Hindlimb muscle (tissue), 1 donor: Measurements from ENCODE around the gene GPR162. TPM values are rescaled to one million over a fixed set of nuclear protein-coding genes. Genes with fewer than 3 reads are reported as not detected.

ENCODE experiments used
- DNase-seq: peaks from one replicate; pipeline ENCODE4 v3.0.0-alpha.2; 2013
- polyA plus RNA-seq: library from polyadenylated mRNA; unstranded; fragments of 120-200 nt; gene quantifications from one replicate; pipeline ENCODE4 v1.2.1, GENCODE V29; 2013; ENCODE audit not compliant: insufficient read length

GPR162 gene
- polyA plus RNA-seq, 1 donor: 17.6 TPM

- DNase-seq: no peak
Measured at GRCh38 chr12:6839482-6840201, 18.0 kb downstream of the GPR162 start.

GRCh38 chr12:6840330-6840729, 18.7 kb downstream of the GPR162 start:
- no peak for DNase-seq

GRCh38 chr12:6840761-6841515, 19.3 kb downstream of the GPR162 start, which contains the start of gene GNB3:
GNB3 (plus strand) TSS chr12:6840925; CDS start chr12:6841288, 363 bp downstream.
- DNase-seq: no peak

GRCh38 chr12:6842075-6842474, 20.5 kb downstream of the GPR162 start:
- no peak for DNase-seq

GRCh38 chr12:6843118-6843902, 21.7 kb downstream of the GPR162 start:
- DNase-seq: no peak

- DNase-seq: no peak
Measured at GRCh38 chr12:6845395-6845794, 23.8 kb downstream of the GPR162 start.

GRCh38 chr12:6846316-6846869, 24.8 kb downstream of the GPR162 start:
- no peak for DNase-seq

GRCh38 chr12:6847676-6848075, 26.1 kb downstream of the GPR162 start:
- no peak for DNase-seq

- no peak for DNase-seq
Measured at GRCh38 chr12:6849427-6849826, 27.8 kb downstream of the GPR162 start.

GRCh38 chr12:6849976-6850560, 28.4 kb downstream of the GPR162 start:
- no peak for DNase-seq

- DNase-seq: no peak
Measured at GRCh38 chr12:6850796-6851152, 29.2 kb downstream of the GPR162 start.

- DNase-seq: peak; percentile 93
Measured at GRCh38 chr12:6851153-6851920, 29.7 kb downstream of the GPR162 start, which contains the start of gene CDCA3. CDCA3 (minus strand) TSS chr12:6851286; CDS start chr12:6850952, 334 bp downstream.

GRCh38 chr12:6851921-6852650, 30.5 kb downstream of the GPR162 start, which contains the start of gene USP5:
USP5 (plus strand) TSS chr12:6852150; CDS start chr12:6852180, 30 bp downstream.
- peak; percentile 100 for DNase-seq

- DNase-seq: no peak
Measured at GRCh38 chr12:6852651-6853354, 31.2 kb downstream of the GPR162 start.

GRCh38 chr12:6853626-6854025, 32.0 kb downstream of the GPR162 start:
- DNase-seq: no peak

- DNase-seq: no peak
Measured at GRCh38 chr12:6854036-6854435, 32.4 kb downstream of the GPR162 start.

- no peak for DNase-seq
Measured at GRCh38 chr12:6855322-6855721, 33.7 kb downstream of the GPR162 start.

- no peak for DNase-seq
Measured at GRCh38 chr12:6858799-6859198, 37.2 kb downstream of the GPR162 start.

GRCh38 chr12:6860116-6860515, 38.5 kb downstream of the GPR162 start:
- DNase-seq: no peak

GRCh38 chr12:6860942-6861341, 39.3 kb downstream of the GPR162 start:
- DNase-seq: no peak
